GM13977 (cell line): ENCODE results near the gene DIP2B.

ENCODE experiments used
- DNase-seq: peaks from one replicate; pipeline ENCODE4 v3.0.0; 2012; ENCODE audit warnings: low spot score
- CTCF ChIP-seq: IDR thresholded peaks from 2 replicates; pipeline ENCODE4 v1.5.1; 2012; ENCODE audit warnings: mild to moderate bottlenecking, control low read depth; ENCODE audit not compliant: insufficient read depth; ENCODE audit errors: extremely low read depth, missing control alignments
- in situ Hi-C: fragments of 300-500 bp; cut with MboI; formaldehyde crosslinking; loops from one replicate; pipeline ENCODE4 v1.12.0; 2022; ENCODE audit warnings: low sequenced_read_pairs, low pct_unique_long_range_greater_than_20kb, mixed read lengths, inconsistent platforms; ENCODE audit not compliant: unreplicated experiment

DIP2B gene

GRCh38 chr12:50569876-50570275 is 65.1 kb downstream of the DIP2B start:
- no peak for TF ChIP-seq CTCF
- DNase-seq, result no peak
- in situ Hi-C loops, result no loop called here

- no peak for DNase-seq
- TF ChIP-seq CTCF, result no peak
- in situ Hi-C loops, result no loop called here
Observed at GRCh38 chr12:50571786-50572185, 67.0 kb downstream of the DIP2B start.

GRCh38 chr12:50572287-50572686 is 67.5 kb downstream of the DIP2B start:
- in situ Hi-C loops, result no loop called here
- no peak for DNase-seq
- TF ChIP-seq CTCF, result no peak

- in situ Hi-C loops, result no loop called here
- no peak for DNase-seq
- TF ChIP-seq CTCF, result no peak
Observed at GRCh38 chr12:50572760-50573159, 68.0 kb downstream of the DIP2B start.

GRCh38 chr12:50573271-50573670 is 68.5 kb downstream of the DIP2B start:
- no peak for DNase-seq
- TF ChIP-seq CTCF, result no peak
- in situ Hi-C loops, result no loop called here

GRCh38 chr12:50574601-50575348 is 70.0 kb downstream of the DIP2B start:
- in situ Hi-C loops, result no loop called here
- no peak for TF ChIP-seq CTCF
- no peak for DNase-seq

- TF ChIP-seq CTCF, result no peak
- in situ Hi-C loops, result no loop called here
- DNase-seq, result peak; percentile 44
Observed at GRCh38 chr12:50579757-50580267, 75.0 kb downstream of the DIP2B start.
